AG04449 (cell line): ENCODE results near the gene COL9A3.

Source experiments
- CTCF ChIA-PET: fragments of 350-600 bp; formaldehyde crosslinking; extraction: SDS; loops from one replicate; lab custom pipeline; 2021; ENCODE audit warnings: antibody characterized with exemption; lab: Yijun Ruan, JAX
- POLR2A ChIA-PET: fragments of 400-600, 350-600 bp; formaldehyde crosslinking; extraction: SDS; loops from one replicate; lab custom pipeline; 2020; ENCODE audit warnings: antibody characterized with exemption, inconsistent platforms; lab: Yijun Ruan, JAX
- DNase-seq: peaks from one replicate; pipeline ENCODE4 v3.0.0-alpha.2; 2010; ENCODE audit warnings: low read depth, low spot score
- H3K4me3 ChIP-seq: 2 replicates; pipeline ENCODE4 v1.5.1; 2011; ENCODE audit warnings: low read depth, mild to moderate bottlenecking, control low read depth, low read length
- CTCF ChIP-seq: IDR thresholded peaks from one replicate; pipeline ENCODE4 v1.5.1; 2011; ENCODE audit warnings: mild to moderate bottlenecking, moderate library complexity, low read length, control low read depth, inconsistent platforms; ENCODE audit not compliant: insufficient read depth; ENCODE audit errors: missing control alignments

COL9A3 gene

GRCh38 chr20:62819494-62820174 is 2.8 kb downstream of the COL9A3 start:
- no peak for TF ChIP-seq CTCF
- ChIA-PET POLR2A (no interaction called here), CTCF (interaction anchor here (0.8 to 2.0 kb wide), 3 partner anchors 9 to 28 kb away, joined by 3 to 12 read pairs (median 6); no protein-coding TSS in a partner anchor)
- no peak for DNase-seq
- no peak overlapping the region for H3K4me3 ChIP-seq

GRCh38 chr20:62820208-62820961 is 3.5 kb downstream of the COL9A3 start:
- no peak overlapping the region for H3K4me3 ChIP-seq
- no peak for TF ChIP-seq CTCF
- no peak for DNase-seq
- CTCF ChIA-PET = interaction anchor here (0.8 to 2.0 kb wide), 3 partner anchors 9 to 29 kb away, joined by 3 to 12 read pairs (median 6); no protein-coding TSS in a partner anchor
- POLR2A ChIA-PET = no interaction called here

- ChIA-PET CTCF (interaction anchor here (1.1 to 2.0 kb wide), 2 partner anchors 10 to 13 kb away, joined by 6 to 12 read pairs; no protein-coding TSS in a partner anchor), POLR2A (no interaction called here)
- DNase-seq = no peak
- H3K4me3 ChIP-seq = no peak overlapping the region
- no peak for TF ChIP-seq CTCF
Measured at GRCh38 chr20:62820962-62821725, 4.3 kb downstream of the COL9A3 start.

- TF ChIP-seq CTCF = no peak
- ChIA-PET POLR2A (no interaction called here), CTCF (interaction anchor here (2.0 to 8.2 kb wide), 2 partner anchors 11 to 13 kb away, joined by 9 to 43 read pairs; no protein-coding TSS in a partner anchor)
- H3K4me3 ChIP-seq = no peak overlapping the region
- no peak for DNase-seq
Measured at GRCh38 chr20:62821726-62822210, 4.9 kb downstream of the COL9A3 start.

- TF ChIP-seq CTCF = no peak
Measured at GRCh38 chr20:62822239-62822787, 5.5 kb downstream of the COL9A3 start.

More at GRCh38 chr20:62822239-62822787, 5.5 kb downstream of the COL9A3 start:
- DNase-seq = no peak
- H3K4me3 ChIP-seq = no peak overlapping the region
- ChIA-PET POLR2A (no interaction called here), CTCF (interaction anchor here (0.8 to 8.2 kb wide), 6 partner anchors 10 to 189 kb away, joined by 3 to 43 read pairs (median 6); no protein-coding TSS in a partner anchor)
